Activated T-cell treated with anti-CD3 and anti-CD28 coated beads, Interleukin-2, amount 50 U/mL, for 24 hours (primary cell): ENCODE results near the gene VPS37C.
A peak's percentile ranks its signal among the peaks of the same experiment; 100 is the strongest.

ENCODE experiments used
- DNase-seq: peaks from one replicate; pipeline ENCODE4 v3.0.0-alpha.2; 2020
- H3K27ac Mint-ChIP-seq: 2 replicates; pipeline ENCODE4 v1.8.0; 2020; ENCODE audit warnings: mild to moderate bottlenecking, mixed read lengths
- H3K27me3 Mint-ChIP-seq: 2 replicates; pipeline ENCODE4 v1.8.0; 2020; ENCODE audit warnings: mixed read lengths
- H3K36me3 Mint-ChIP-seq: 2 replicates; pipeline ENCODE4 v1.8.0; 2020; ENCODE audit warnings: low read depth, mixed read lengths
- H3K4me1 Mint-ChIP-seq: 2 replicates; pipeline ENCODE4 v1.8.0; 2020; ENCODE audit warnings: low read depth, mixed read lengths
- H3K4me3 Mint-ChIP-seq: 2 replicates; pipeline ENCODE4 v1.8.0; 2020; ENCODE audit warnings: mild to moderate bottlenecking, moderate library complexity, mixed read lengths
- H3K9me3 Mint-ChIP-seq: 2 replicates; pipeline ENCODE4 v1.8.0; 2020; ENCODE audit warnings: mixed read lengths

VPS37C gene

DNA sequence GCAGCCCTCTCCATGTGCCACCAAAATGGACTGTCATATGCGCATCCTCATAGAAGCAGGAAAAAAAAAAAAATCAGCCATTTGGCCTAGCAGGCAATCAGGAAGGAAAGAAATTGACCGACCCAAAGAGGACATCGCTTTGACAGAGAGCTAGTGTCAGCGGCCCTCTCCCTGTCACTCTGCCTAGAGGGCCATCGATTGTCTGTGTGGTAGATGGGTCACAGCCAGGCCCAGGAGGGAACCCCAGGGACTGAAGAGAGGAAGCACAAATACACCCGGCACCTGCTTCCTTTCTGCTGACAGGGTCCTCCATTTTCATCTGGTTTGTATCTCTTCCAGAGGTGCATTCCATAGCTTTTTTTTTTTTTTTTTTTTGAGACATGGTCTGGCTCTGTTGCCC lies 21.8 kb downstream of the VPS37C start:
- DNase-seq: no peak
- H3K4me1 Mint-ChIP-seq: peaks cover 8% of the 10 kb centered on the region
- no peaks in the 10 kb centered on the region for H3K27me3 Mint-ChIP-seq
- H3K9me3 Mint-ChIP-seq: no peaks in the 10 kb centered on the region
- H3K27ac Mint-ChIP-seq: no peak overlapping the region
- no peak overlapping the region for H3K4me3 Mint-ChIP-seq
- peaks cover 21% of the 10 kb centered on the region for H3K36me3 Mint-ChIP-seq

GRCh38 chr11:61138935-61139334 lies 22.3 kb downstream of the VPS37C start:
- Mint-ChIP-seq H3K4me1 (peaks cover 8% of the 10 kb centered on the region), H3K36me3 (peaks cover 26% of the 10 kb centered on the region), H3K4me3 (no peak overlapping the region), H3K9me3 (no peaks in the 10 kb centered on the region), H3K27ac (no peak overlapping the region), H3K27me3 (no peaks in the 10 kb centered on the region)
- no peak for DNase-seq

DNA sequence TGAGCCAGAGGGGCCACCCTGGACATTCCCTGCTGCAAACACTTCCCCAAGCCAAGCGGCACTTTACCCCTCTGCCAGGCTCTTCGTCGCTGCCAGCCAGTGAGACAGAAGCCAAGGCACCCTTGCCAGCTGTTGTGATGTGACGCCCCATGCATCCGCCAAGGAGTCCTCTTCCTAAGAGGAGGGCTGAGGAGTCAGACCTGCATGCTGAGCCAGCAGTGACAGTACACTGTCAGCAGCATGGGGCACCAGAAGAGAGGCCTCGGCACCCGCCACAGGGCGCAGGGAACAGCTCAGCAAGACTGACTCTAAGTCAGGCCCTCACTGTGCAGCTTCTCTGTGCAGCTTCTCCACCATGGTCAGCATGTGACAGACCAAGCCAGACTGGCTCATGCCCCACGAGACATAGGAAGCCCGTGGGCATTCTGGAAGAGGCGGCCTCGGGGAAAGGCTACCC lies 26.4 kb downstream of the VPS37C start:
- Mint-ChIP-seq H3K36me3 (peaks cover 35% of the 10 kb centered on the region), H3K27ac (peak overlapping the region; percentile 38), H3K27me3 (no peaks in the 10 kb centered on the region), H3K9me3 (no peaks in the 10 kb centered on the region), H3K4me1 (peaks cover 12% of the 10 kb centered on the region), H3K4me3 (no peak overlapping the region)
- no peak for DNase-seq

GRCh38 chr11:61133956-61134662 lies 27.1 kb downstream of the VPS37C start:
- H3K27ac Mint-ChIP-seq: peak overlapping the region; percentile 15
- no peak overlapping the region for H3K4me3 Mint-ChIP-seq
- no peaks in the 10 kb centered on the region for H3K27me3 Mint-ChIP-seq
- H3K9me3 Mint-ChIP-seq: no peaks in the 10 kb centered on the region
- DNase-seq: no peak
- H3K36me3 Mint-ChIP-seq: peaks cover 35% of the 10 kb centered on the region
- peaks cover 19% of the 10 kb centered on the region for H3K4me1 Mint-ChIP-seq

DNA sequence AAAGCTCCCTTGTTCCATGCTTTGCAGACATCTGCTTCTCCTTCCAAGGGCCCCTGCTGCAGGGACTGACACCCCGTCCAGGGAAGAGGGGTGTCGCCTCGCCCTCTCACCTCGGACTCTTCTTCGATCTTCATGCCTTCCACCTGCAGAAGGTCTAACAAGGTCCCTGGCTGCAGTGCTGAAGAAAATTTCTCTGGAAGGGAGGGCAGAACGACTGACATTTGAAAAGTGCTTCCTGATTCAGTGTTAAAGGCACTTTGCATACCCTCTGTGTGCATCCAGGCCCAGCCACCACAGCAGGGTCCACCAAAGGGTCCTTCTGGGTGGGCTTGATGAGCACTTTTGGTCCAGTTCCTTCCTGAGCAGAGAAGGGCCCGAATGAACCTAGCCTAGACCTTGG lies 28.1 kb downstream of the VPS37C start:
- DNase-seq: no peak
- H3K4me1 Mint-ChIP-seq: peaks cover 25% of the 10 kb centered on the region
- H3K9me3 Mint-ChIP-seq: no peaks in the 10 kb centered on the region
- no peak overlapping the region for H3K4me3 Mint-ChIP-seq
- H3K36me3 Mint-ChIP-seq: peaks cover 32% of the 10 kb centered on the region
- H3K27ac Mint-ChIP-seq: peak overlapping the region; percentile 29
- no peaks in the 10 kb centered on the region for H3K27me3 Mint-ChIP-seq

DNA sequence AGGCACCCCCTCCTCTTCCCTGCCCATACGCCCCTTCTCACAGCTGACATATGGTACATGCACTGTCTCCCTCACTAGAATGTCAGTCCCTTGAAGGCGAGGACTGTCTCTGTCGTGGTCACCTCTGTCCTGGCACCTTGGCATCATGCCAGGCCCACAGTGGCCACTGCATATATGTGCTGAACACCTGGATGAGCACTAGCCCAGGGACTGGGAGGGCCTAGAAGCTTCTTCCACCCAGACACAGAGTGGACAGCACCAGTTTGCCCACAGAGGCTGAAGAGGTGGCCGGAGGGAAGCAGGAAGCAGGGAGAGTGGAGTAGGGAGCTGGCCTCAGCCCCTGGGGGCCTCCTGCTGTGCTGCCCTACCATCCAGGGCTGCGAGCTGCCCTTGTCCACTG lies 28.6 kb downstream of the VPS37C start:
- H3K27ac Mint-ChIP-seq: peak overlapping the region; percentile 61
- H3K9me3 Mint-ChIP-seq: no peaks in the 10 kb centered on the region
- peaks cover 36% of the 10 kb centered on the region for H3K36me3 Mint-ChIP-seq
- DNase-seq: no peak
- H3K27me3 Mint-ChIP-seq: no peaks in the 10 kb centered on the region
- H3K4me1 Mint-ChIP-seq: peaks cover 30% of the 10 kb centered on the region
- no peak overlapping the region for H3K4me3 Mint-ChIP-seq

GRCh38 chr11:61131998-61132555 lies 29.1 kb downstream of the VPS37C start:
- Mint-ChIP-seq H3K4me1 (peaks cover 30% of the 10 kb centered on the region), H3K9me3 (no peaks in the 10 kb centered on the region), H3K27ac (no peak overlapping the region), H3K27me3 (no peaks in the 10 kb centered on the region), H3K36me3 (peaks cover 36% of the 10 kb centered on the region), H3K4me3 (no peak overlapping the region)
- DNase-seq: no peak

GRCh38 chr11:61131586-61131985 lies 29.6 kb downstream of the VPS37C start:
- no peak for DNase-seq
- H3K9me3 Mint-ChIP-seq: no peaks in the 10 kb centered on the region
- H3K4me1 Mint-ChIP-seq: peaks cover 33% of the 10 kb centered on the region
- no peaks in the 10 kb centered on the region for H3K27me3 Mint-ChIP-seq
- no peak overlapping the region for H3K4me3 Mint-ChIP-seq
- H3K27ac Mint-ChIP-seq: no peak overlapping the region
- peaks cover 39% of the 10 kb centered on the region for H3K36me3 Mint-ChIP-seq

DNA sequence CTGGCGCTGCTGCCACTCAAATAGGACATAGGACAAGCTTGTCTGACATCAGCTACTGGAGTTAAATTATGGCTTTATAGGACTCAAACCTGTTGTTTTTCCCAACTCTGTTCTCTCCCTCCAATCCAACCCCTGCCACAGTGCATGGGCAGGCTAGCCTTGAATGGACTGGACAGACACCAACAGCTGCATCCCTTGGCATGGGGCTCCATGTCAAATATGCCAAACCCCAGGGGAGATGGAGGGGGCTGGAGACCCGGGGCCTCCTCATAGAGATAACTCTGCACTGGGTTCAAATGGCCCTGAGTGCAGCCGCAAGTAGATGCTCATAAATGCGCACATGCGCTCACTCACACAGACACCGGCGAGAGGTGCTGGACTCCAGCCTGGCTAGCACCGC lies 30.0 kb downstream of the VPS37C start:
- Mint-ChIP-seq H3K36me3 (peaks cover 41% of the 10 kb centered on the region), H3K4me3 (no peak overlapping the region), H3K27ac (no peak overlapping the region), H3K27me3 (no peaks in the 10 kb centered on the region), H3K4me1 (peaks cover 35% of the 10 kb centered on the region), H3K9me3 (no peaks in the 10 kb centered on the region)
- DNase-seq: no peak

- H3K4me1 Mint-ChIP-seq: peaks cover 39% of the 10 kb centered on the region
- DNase-seq: peak; percentile 94
- peak overlapping the region; percentile 80 for H3K27ac Mint-ChIP-seq
- peak overlapping the region; percentile 41 for H3K4me3 Mint-ChIP-seq
- no peaks in the 10 kb centered on the region for H3K9me3 Mint-ChIP-seq
- peaks cover 54% of the 10 kb centered on the region for H3K36me3 Mint-ChIP-seq
- no peaks in the 10 kb centered on the region for H3K27me3 Mint-ChIP-seq
Observed at GRCh38 chr11:61129639-61130523, 31.3 kb downstream of the VPS37C start.

DNA sequence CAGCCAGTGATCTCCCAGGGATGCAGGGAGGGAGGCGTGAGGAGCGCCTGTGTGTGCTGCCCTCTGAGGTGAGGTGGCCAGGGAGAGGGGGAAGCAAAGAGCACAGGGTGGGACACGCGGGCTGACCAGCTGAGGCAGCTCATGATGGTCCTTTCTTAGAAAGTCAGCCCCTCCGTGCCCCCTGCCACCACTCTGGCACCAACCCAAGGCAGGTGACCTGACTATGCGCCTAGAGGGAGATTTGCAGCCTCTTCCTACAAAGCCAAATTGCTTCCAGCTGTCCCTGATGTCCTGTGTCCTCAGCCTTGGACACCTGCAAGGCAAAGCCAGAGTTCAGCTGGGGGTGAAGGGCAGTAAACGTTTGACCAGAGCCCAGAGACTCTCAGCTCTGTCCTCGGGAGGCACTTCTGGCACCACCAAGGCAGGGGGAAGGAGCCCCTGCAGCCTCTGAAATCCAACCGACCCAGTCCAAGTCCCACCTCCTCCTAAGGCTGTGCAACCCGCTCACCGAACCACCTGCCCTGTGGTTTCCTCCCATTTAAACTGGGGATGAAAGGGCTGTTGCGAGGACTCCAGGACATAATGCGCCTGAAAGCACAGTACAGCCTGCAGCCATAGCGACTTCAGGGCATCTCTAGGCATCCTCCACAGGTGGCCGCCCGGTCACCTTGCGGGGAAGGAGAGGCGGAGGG lies 32.1 kb downstream of the VPS37C start:
- no peaks in the 10 kb centered on the region for H3K27me3 Mint-ChIP-seq
- H3K9me3 Mint-ChIP-seq: no peaks in the 10 kb centered on the region
- DNase-seq: no peak
- no peak overlapping the region for H3K4me3 Mint-ChIP-seq
- peaks cover 55% of the 10 kb centered on the region for H3K36me3 Mint-ChIP-seq
- H3K4me1 Mint-ChIP-seq: peaks cover 41% of the 10 kb centered on the region
- H3K27ac Mint-ChIP-seq: peak overlapping the region; percentile 80

DNA sequence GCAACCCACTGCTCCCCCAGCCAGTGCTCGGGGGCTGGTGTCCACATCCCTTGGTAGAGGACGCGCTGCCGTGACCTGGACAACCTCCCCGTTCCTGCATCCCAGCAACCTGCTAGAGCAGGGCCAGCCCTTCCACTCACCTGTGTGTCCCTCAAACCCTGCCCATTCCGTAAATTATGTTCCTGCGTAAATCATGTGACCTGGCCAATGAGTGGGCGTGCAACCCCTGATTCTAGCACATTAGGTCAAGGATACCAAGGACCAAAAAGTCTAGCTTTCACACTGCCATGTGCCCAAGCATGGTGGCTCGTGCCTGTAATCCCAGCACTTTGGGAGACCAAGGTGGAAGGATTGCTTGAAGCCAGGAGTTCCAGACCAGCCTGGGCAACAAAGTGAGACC lies 33.2 kb downstream of the VPS37C start:
- DNase-seq: no peak
- Mint-ChIP-seq H3K9me3 (no peaks in the 10 kb centered on the region), H3K4me3 (no peak overlapping the region), H3K27ac (peak overlapping the region; percentile 82), H3K4me1 (peaks cover 46% of the 10 kb centered on the region), H3K36me3 (peaks cover 60% of the 10 kb centered on the region), H3K27me3 (no peaks in the 10 kb centered on the region)

DNA sequence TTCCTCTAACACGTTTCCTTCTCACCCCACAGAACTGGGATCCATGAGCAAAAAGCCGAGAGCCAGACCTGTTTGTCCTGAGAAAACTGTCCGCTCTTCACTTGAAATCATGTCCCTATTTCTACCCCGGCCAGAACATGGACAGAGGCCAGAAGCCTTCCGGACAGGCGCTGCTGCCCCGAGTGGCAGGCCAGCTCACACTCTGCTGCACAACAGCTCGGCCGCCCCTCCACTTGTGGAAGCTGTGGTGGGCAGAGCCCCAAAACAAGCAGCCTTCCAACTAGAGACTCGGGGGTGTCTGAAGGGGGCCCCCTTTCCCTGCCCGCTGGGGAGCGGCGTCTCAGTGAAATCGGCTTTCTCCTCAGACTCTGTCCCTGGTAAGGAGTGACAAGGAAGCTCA lies 35.0 kb downstream of the VPS37C start:
- Mint-ChIP-seq H3K4me3 (no peak overlapping the region), H3K36me3 (peaks cover 71% of the 10 kb centered on the region), H3K4me1 (peaks cover 58% of the 10 kb centered on the region), H3K27ac (peak overlapping the region; percentile 82), H3K9me3 (no peaks in the 10 kb centered on the region), H3K27me3 (no peaks in the 10 kb centered on the region)
- no peak for DNase-seq

DNA sequence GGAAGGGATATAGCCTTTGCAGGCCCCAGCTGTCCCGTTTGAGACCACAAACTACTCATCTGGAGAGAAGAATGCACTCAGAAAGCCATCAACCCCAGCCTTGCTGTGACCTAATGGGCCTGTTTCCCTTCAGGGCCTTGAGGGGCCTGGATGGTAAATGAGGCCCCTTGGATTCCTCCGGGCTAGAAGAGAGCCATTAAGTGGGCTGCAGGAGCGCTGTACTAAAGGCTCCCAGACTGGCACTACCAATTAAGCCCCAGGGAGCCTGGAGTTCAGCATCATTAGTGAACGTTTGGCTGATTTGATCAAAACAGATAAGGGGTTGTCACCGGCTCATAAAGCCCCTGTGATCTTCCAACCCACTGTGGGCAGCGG lies 35.9 kb downstream of the VPS37C start:
- Mint-ChIP-seq H3K4me1 (peaks cover 65% of the 10 kb centered on the region), H3K9me3 (no peaks in the 10 kb centered on the region), H3K27ac (peak overlapping the region; percentile 76), H3K27me3 (no peaks in the 10 kb centered on the region), H3K4me3 (no peak overlapping the region), H3K36me3 (peaks cover 81% of the 10 kb centered on the region)
- DNase-seq: no peak
